Ishikawa (cell line): ENCODE data around the gene ALKBH8.

Experiments used
- CREB1 ChIP-seq: IDR thresholded peaks from 2 replicates; pipeline ENCODE4 v1.6.1; 2012; ENCODE audit warnings: low read depth
- EP300 ChIP-seq: IDR thresholded peaks from 2 replicates; pipeline ENCODE4 v1.6.1; 2012; ENCODE audit warnings: borderline replicate concordance
- FOXM1 ChIP-seq: IDR thresholded peaks from 2 replicates; pipeline ENCODE4 v1.6.1; 2012; ENCODE audit warnings: low read depth, borderline replicate concordance
- RAD21 ChIP-seq: IDR thresholded peaks from 2 replicates; pipeline ENCODE4 v1.6.1; 2012; ENCODE audit warnings: low read depth
- REST ChIP-seq: IDR thresholded peaks from 2 replicates; pipeline ENCODE4 v1.6.1; 2012; ENCODE audit warnings: low read depth, mild to moderate bottlenecking
- TAF1 ChIP-seq: IDR thresholded peaks from 2 replicates; pipeline ENCODE4 v1.6.1; 2012; ENCODE audit warnings: low read depth, mild to moderate bottlenecking
- TCF12 ChIP-seq: IDR thresholded peaks from 2 replicates; pipeline ENCODE4 v1.6.1; 2012; ENCODE audit warnings: low read depth
- YY1 ChIP-seq: IDR thresholded peaks from 2 replicates; pipeline ENCODE4 v1.6.1; 2012; ENCODE audit warnings: low read depth
- ZBTB7A ChIP-seq: IDR thresholded peaks from 2 replicates; pipeline ENCODE4 v1.6.1; 2012; ENCODE audit warnings: low read depth

GRCh38 chr11:107468596-107468995 lies 96.9 kb downstream of the ALKBH8 start:
- no peak for TF ChIP-seq RAD21
- no peak for TF ChIP-seq EP300
- TF ChIP-seq YY1 = no peak
- no peak for TF ChIP-seq TAF1
- no peak for TF ChIP-seq FOXM1
- TF ChIP-seq TCF12 = no peak
- no peak for TF ChIP-seq ZBTB7A
- TF ChIP-seq CREB1 = no peak
- no peak for TF ChIP-seq REST
